Prostate gland (tissue), 2 donors: ENCODE data around the gene TACR2.

Experiments used
- CTCF ChIP-seq, 4 experiments: fragments of 200-600 bp in 2 of 4; fragments of 450-650 bp in 2 of 4; sonication (generic) in 2 of 4; IDR thresholded peaks; 1 replicate in 3 of 4; 2 replicates in 1 of 4; pipeline ENCODE4 v1.5.1; 2016 to 2019; ENCODE audit warnings: antibody characterized with exemption in 4 of 4, mild to moderate bottlenecking in 2 of 4, moderate library complexity in 2 of 4
- POLR2A ChIP-seq: fragments of 450-650 bp; IDR thresholded peaks from one replicate; pipeline ENCODE4 v1.6.1; 2016; ENCODE audit warnings: antibody characterized with exemption, mild to moderate bottlenecking
- POLR2AphosphoS5 ChIP-seq: sonication (generic); formaldehyde crosslinking; IDR thresholded peaks from one replicate; pipeline ENCODE4 v1.6.1; 2017; ENCODE audit warnings: antibody characterized with exemption

GRCh38 chr10:69374242-69374641 is 42.5 kb downstream of the TACR2 start:
- TF ChIP-seq CTCF (IDR thresholded peaks at IDR 0.05) (no peak), POLR2AphosphoS5 (no peak), POLR2A (no peak)
